ENCODE measurements around the gene TDRD12.

GRCh38 chr19:32691952-32692726 lies 27.4 kb upstream of the TDRD12 start:
- TF ChIP-seq CTCF (IDR thresholded peaks at IDR 0.05; ENCODE audit: insufficient read depth, low read length, poor library complexity, severe bottlenecking): no peak
- no peak for TF ChIP-seq EZH2phosphoT487 (conservative IDR thresholded peaks at IDR 0.05; ENCODE audit: low read length)

Data from SU-DHL-6 (cell line).